Measurements from ENCODE around the gene ALDH1A1.

Gene ALDH1A1

GRCh38 chr9:72951520-72952380, 1.1 kb downstream of the ALDH1A1 start:
- no peak for TF ChIP-seq CTCF (conservative IDR thresholded peaks at IDR 0.05; ENCODE audit: control insufficient read depth, insufficient read depth, low read depth, low read length)
- H3K4me3 ChIP-seq (ENCODE audit: control insufficient read depth, low read depth, low read length), result no peak overlapping the region
- DNase-seq (ENCODE audit: low read depth), result no peak

- TF ChIP-seq CTCF (conservative IDR thresholded peaks at IDR 0.05; ENCODE audit: control insufficient read depth, insufficient read depth, low read depth, low read length), result no peak
- H3K4me3 ChIP-seq (ENCODE audit: control insufficient read depth, low read depth, low read length), result no peak overlapping the region
- no peak for DNase-seq (ENCODE audit: low read depth)
These were observed 1.9 kb downstream of the ALDH1A1 start for GRCh38 chr9:72950875-72951442.

GRCh38 chr9:72949918-72950325, 2.9 kb downstream of the ALDH1A1 start:
- H3K4me3 ChIP-seq (ENCODE audit: control insufficient read depth, low read depth, low read length), result no peak overlapping the region
- TF ChIP-seq CTCF (conservative IDR thresholded peaks at IDR 0.05; ENCODE audit: control insufficient read depth, insufficient read depth, low read depth, low read length), result no peak
- DNase-seq (ENCODE audit: low read depth), result no peak

DNA sequence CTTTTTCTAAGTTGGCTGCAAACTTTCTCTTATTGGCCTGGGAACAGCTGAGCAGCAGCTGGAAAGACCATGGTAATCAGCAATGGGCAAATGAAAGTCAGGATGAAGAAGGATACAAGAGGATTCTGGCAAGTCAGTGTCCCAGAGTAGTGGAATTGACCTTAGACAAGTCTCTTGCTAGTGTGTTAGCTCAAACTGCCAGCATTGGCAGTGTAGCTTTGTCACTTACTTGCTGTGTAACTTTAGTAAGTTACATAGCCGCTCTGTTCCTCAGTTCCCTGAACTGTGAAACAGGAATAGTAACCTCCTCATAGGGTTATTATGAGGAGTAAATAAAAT, 3.6 kb downstream of the ALDH1A1 start:
- DNase-seq (ENCODE audit: low read depth), result no peak
- H3K4me3 ChIP-seq (ENCODE audit: control insufficient read depth, low read depth, low read length), result no peak overlapping the region
- no peak for TF ChIP-seq CTCF (conservative IDR thresholded peaks at IDR 0.05; ENCODE audit: control insufficient read depth, insufficient read depth, low read depth, low read length)

GRCh38 chr9:72948575-72949243, 4.1 kb downstream of the ALDH1A1 start:
- H3K4me3 ChIP-seq (ENCODE audit: control insufficient read depth, low read depth, low read length), result no peak overlapping the region
- no peak for DNase-seq (ENCODE audit: low read depth)
- TF ChIP-seq CTCF (conservative IDR thresholded peaks at IDR 0.05; ENCODE audit: control insufficient read depth, insufficient read depth, low read depth, low read length), result no peak

GRCh38 chr9:72947984-72948465, 4.8 kb downstream of the ALDH1A1 start:
- no peak for TF ChIP-seq CTCF (conservative IDR thresholded peaks at IDR 0.05; ENCODE audit: control insufficient read depth, insufficient read depth, low read depth, low read length)
- H3K4me3 ChIP-seq (ENCODE audit: control insufficient read depth, low read depth, low read length), result no peak overlapping the region
- DNase-seq (ENCODE audit: low read depth), result no peak
